ENCODE results near the gene SMU1. TPM values are rescaled to one million over a fixed set of nuclear protein-coding genes. Genes with fewer than 3 reads are reported as not detected.

The SMU1 gene
- total and polyA plus RNA-seq, 2 donors from 2014 or later, result 12.8 to 22.0 TPM

DNA sequence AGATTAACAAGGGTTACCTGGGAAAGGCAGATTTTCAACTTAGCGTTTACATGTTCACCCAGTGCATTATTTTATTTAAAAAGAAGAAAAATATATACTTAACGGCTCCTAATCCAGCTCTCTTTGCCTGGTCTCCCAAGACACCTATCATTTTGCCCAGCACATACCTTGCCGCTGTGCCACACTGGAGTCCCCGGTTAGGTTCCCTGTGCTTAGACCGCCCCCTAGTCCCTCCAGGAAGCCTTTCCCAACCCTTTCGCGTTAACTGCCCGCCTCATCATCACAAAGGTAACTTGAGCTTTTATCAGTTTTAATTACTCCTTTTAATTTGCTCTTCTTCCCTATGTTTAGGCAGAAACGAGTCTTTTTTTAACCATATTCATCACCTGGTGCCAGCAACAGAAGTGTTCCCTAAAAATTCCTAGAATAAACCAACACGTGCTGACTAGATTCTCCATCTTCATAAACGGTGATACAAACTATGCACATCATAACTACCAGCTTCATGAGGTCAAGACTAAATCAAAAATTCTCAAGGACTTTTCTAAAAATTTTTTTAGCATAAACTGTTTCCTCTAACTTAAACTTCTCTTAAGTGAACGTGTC, 31.7 kb downstream of the SMU1 start:
- Histone ChIP-seq H3K27me3 (ENCODE audit: control insufficient read depth, insufficient read depth, low read length) (no peaks in the 10 kb centered on the region), H3K36me3 (ENCODE audit: control insufficient read depth in 2 of 3, insufficient read depth in 3 of 3, low read length in 3 of 3) (peaks cover 5 to 16% (median 11%) of the 10 kb centered on the region in 3 donors), H3K4me1 (ENCODE audit: control insufficient read depth in 2 of 3, insufficient read depth in 2 of 3, low read depth in 1 of 3, low read length in 3 of 3) (peaks cover 0 to 9% (median 0%) of the 10 kb centered on the region in 3 donors), H3K4me3 (ENCODE audit: low read length in 3 of 3) (peak overlapping the region; percentile 50 to 79 (median 75)), H3K9ac (ENCODE audit: low read length in 3 of 3) (peak overlapping the region; percentile 49 to 89 (median 52)), H3K27ac (ENCODE audit: low read depth in 2 of 2, low read length in 2 of 2) (peak overlapping the region; percentile 73 to 88), H3K9me3 (ENCODE audit: control insufficient read depth in 2 of 3, insufficient read depth in 1 of 3, low read length in 3 of 3) (no peaks in the 10 kb centered on the region)
- DNase-seq (peak in 4 of 5 donors; percentile 25 to 56 (median 54)), FAIRE-seq (no peak)
- TF ChIP-seq, protein P1, sequence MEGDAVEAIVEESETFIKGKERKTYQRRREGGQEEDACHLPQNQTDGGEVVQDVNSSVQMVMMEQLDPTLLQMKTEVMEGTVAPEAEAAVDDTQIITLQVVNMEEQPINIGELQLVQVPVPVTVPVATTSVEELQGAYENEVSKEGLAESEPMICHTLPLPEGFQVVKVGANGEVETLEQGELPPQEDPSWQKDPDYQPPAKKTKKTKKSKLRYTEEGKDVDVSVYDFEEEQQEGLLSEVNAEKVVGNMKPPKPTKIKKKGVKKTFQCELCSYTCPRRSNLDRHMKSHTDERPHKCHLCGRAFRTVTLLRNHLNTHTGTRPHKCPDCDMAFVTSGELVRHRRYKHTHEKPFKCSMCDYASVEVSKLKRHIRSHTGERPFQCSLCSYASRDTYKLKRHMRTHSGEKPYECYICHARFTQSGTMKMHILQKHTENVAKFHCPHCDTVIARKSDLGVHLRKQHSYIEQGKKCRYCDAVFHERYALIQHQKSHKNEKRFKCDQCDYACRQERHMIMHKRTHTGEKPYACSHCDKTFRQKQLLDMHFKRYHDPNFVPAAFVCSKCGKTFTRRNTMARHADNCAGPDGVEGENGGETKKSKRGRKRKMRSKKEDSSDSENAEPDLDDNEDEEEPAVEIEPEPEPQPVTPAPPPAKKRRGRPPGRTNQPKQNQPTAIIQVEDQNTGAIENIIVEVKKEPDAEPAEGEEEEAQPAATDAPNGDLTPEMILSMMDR (IDR thresholded peaks at IDR 0.05; ENCODE audit: borderline replicate concordance, extremely low read depth, insufficient read depth), result peak; percentile 34
- intact Hi-C loops (cut with DNase I), result no loop called here

DNA sequence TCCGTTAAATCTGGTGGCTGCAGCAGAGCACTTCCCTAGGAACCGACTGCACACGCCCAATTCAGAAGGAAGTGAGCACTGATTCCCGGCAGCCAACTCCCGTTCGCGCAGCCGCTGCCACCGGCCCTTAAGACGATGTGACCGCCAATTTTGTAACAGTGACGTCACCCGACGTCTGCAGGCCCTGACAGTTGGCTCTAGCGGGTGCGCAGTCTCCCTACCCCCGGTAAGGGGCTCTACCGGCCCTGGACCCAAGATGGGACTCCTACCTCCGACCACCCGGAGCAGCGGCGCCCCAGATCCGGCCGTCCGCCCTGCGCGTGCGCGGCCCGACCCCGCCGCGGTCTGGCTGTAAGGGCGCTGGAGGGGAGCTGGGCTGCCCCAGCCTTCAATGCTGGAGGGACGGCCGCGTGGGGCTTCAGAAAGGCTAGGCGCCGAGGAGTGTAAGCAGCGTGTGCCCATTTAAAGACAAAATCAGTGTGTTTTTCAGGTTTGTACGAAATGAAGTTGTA, 32.3 kb downstream of the SMU1 start:
- FAIRE-seq, result no peak
- peak; percentile 79 to 95 (median 90) for DNase-seq
- TF ChIP-seq, protein P1 (IDR thresholded peaks at IDR 0.05; ENCODE audit: borderline replicate concordance, extremely low read depth, insufficient read depth), result no peak
- no peaks in the 10 kb centered on the region for H3K9me3 ChIP-seq (ENCODE audit: control insufficient read depth in 2 of 3, insufficient read depth in 1 of 3, low read length in 3 of 3)
- H3K27ac ChIP-seq (ENCODE audit: low read depth in 2 of 2, low read length in 2 of 2), result peak overlapping the region; percentile 73 to 88
- intact Hi-C loops (cut with DNase I), result no loop called here
- peaks cover 0 to 9% (median 0%) of the 10 kb centered on the region in 3 donors for H3K4me1 ChIP-seq (ENCODE audit: control insufficient read depth in 2 of 3, insufficient read depth in 2 of 3, low read depth in 1 of 3, low read length in 3 of 3)
- peak overlapping the region; percentile 49 to 89 (median 52) for H3K9ac ChIP-seq (ENCODE audit: low read length in 3 of 3)
- H3K27me3 ChIP-seq (ENCODE audit: control insufficient read depth, insufficient read depth, low read length), result no peaks in the 10 kb centered on the region
- H3K36me3 ChIP-seq (ENCODE audit: control insufficient read depth in 2 of 3, insufficient read depth in 3 of 3, low read length in 3 of 3), result peaks cover 5 to 19% (median 11%) of the 10 kb centered on the region in 3 donors
- H3K4me3 ChIP-seq (ENCODE audit: low read length in 3 of 3), result peak overlapping the region; percentile 50 to 79 (median 75)

DNA sequence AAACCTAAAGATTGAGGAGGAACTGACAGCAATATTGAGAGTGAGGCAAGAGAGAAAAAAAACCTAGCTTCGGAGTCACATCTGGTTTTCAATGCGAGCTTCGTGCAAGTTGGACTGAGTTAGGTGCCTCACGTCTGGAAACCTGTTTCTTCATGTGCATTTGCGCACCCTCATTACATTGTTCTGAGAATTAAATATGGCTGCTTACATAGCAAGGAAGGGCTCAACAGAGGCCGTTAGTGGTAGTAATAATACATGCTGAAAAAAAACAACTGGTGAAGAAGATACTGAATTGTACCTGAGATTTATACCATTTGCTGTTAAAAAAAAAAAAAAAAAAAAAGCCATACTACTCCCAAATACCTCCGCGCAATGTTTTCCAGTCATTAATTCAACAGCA, 32.8 kb downstream of the SMU1 start:
- intact Hi-C loops (cut with DNase I), result no loop called here
- Histone ChIP-seq H3K27me3 (ENCODE audit: control insufficient read depth, insufficient read depth, low read length) (no peaks in the 10 kb centered on the region), H3K27ac (ENCODE audit: low read depth in 2 of 2, low read length in 2 of 2) (peak overlapping the region; percentile 73 to 88), H3K4me1 (ENCODE audit: control insufficient read depth in 2 of 3, insufficient read depth in 2 of 3, low read depth in 1 of 3, low read length in 3 of 3) (peaks cover 0 to 9% (median 0%) of the 10 kb centered on the region in 3 donors), H3K4me3 (ENCODE audit: low read length in 3 of 3) (peak overlapping the region; percentile 50 to 79 (median 75)), H3K9ac (ENCODE audit: low read length in 3 of 3) (peak overlapping the region; percentile 49 to 89 (median 52)), H3K36me3 (ENCODE audit: control insufficient read depth in 2 of 3, insufficient read depth in 3 of 3, low read length in 3 of 3) (peaks cover 8 to 24% (median 11%) of the 10 kb centered on the region in 3 donors), H3K9me3 (ENCODE audit: control insufficient read depth in 2 of 3, insufficient read depth in 1 of 3, low read length in 3 of 3) (no peaks in the 10 kb centered on the region)
- DNase-seq (no peak), FAIRE-seq (no peak)
- TF ChIP-seq, protein P1 (IDR thresholded peaks at IDR 0.05; ENCODE audit: borderline replicate concordance, extremely low read depth, insufficient read depth), result no peak

All from kidney (tissue), 14 donors.